HG03135 (cell line): ENCODE results near the gene TFR2.

Experiments
- ATAC-seq: cut with Tn5 transposase; IDR thresholded peaks from one replicate; pipeline ENCODE4 v1.9.1; 2021; ENCODE audit warnings: mild to moderate bottlenecking, moderate library complexity; ENCODE audit not compliant: unreplicated experiment

TFR2 gene

GRCh38 chr7:100613412-100614175 is 27.8 kb downstream of the TFR2 start:
- ATAC-seq = no peak

- ATAC-seq = peak; percentile 4
These were observed 28.5 kb downstream of the TFR2 start for GRCh38 chr7:100612730-100613390.

- peak; percentile 90 for ATAC-seq
These were observed 29.2 kb downstream of the TFR2 start, which contains the start of gene MOSPD3 for GRCh38 chr7:100611983-100612729. TSS of gene MOSPD3 (plus strand) at chr7:100612540. CDS start at chr7:100612792, 252 bp downstream.

GRCh38 chr7:100609958-100610357 is 31.4 kb downstream of the TFR2 start:
- ATAC-seq = no peak

- no peak for ATAC-seq
These were observed 34.2 kb downstream of the TFR2 start for GRCh38 chr7:100607111-100607510.

- ATAC-seq = no peak
These were observed 35.0 kb downstream of the TFR2 start for GRCh38 chr7:100606313-100606712.

GRCh38 chr7:100604976-100605911 is 36.1 kb downstream of the TFR2 start:
- ATAC-seq = no peak

- ATAC-seq = no peak
These were observed 37.0 kb downstream of the TFR2 start for GRCh38 chr7:100604028-100604975.

GRCh38 chr7:100603726-100604027 is 37.7 kb downstream of the TFR2 start:
- ATAC-seq = no peak

GRCh38 chr7:100602889-100603725 is 38.2 kb downstream of the TFR2 start:
- ATAC-seq = no peak

- no peak for ATAC-seq
These were observed 40.7 kb downstream of the TFR2 start for GRCh38 chr7:100600730-100601038.

- no peak for ATAC-seq
These were observed 41.2 kb downstream of the TFR2 start for GRCh38 chr7:100599911-100600729.

GRCh38 chr7:100598425-100598824 is 42.9 kb downstream of the TFR2 start:
- no peak for ATAC-seq

- ATAC-seq = no peak
These were observed 46.2 kb downstream of the TFR2 start for GRCh38 chr7:100595188-100595587.

- no peak for ATAC-seq
These were observed 49.8 kb downstream of the TFR2 start for GRCh38 chr7:100591596-100591995.

- ATAC-seq = no peak
These were observed 51.1 kb downstream of the TFR2 start for GRCh38 chr7:100590077-100590737.

GRCh38 chr7:100589341-100589947 is 51.9 kb downstream of the TFR2 start:
- ATAC-seq = no peak
